ENCODE results near the gene FEZF2.

FEZF2 gene

GRCh38 chr3:62373714-62374333, 474 bp upstream of the FEZF2 start:
- no peak for DNase-seq (ENCODE audit: low read depth in 1 of 2, low spot score in 1 of 2)

GRCh38 chr3:62372621-62373041, 719 bp downstream of the FEZF2 start:
- DNase-seq (ENCODE audit: low read depth in 1 of 2, low spot score in 1 of 2) = no peak

- DNase-seq (ENCODE audit: low read depth in 1 of 2, low spot score in 1 of 2) = no peak
These were observed 1.4 kb downstream of the FEZF2 start for GRCh38 chr3:62371720-62372591.

GRCh38 chr3:62370858-62371719, 2.3 kb downstream of the FEZF2 start:
- DNase-seq (ENCODE audit: low read depth in 1 of 2, low spot score in 1 of 2) = no peak

GRCh38 chr3:62370112-62370857, 3.1 kb downstream of the FEZF2 start:
- DNase-seq (ENCODE audit: low read depth in 1 of 2, low spot score in 1 of 2) = no peak

- no peak for DNase-seq (ENCODE audit: low read depth in 1 of 2, low spot score in 1 of 2)
These were observed 3.9 kb downstream of the FEZF2 start for GRCh38 chr3:62369476-62369743.

- DNase-seq (ENCODE audit: low read depth in 1 of 2, low spot score in 1 of 2) = no peak
These were observed 4.5 kb downstream of the FEZF2 start for GRCh38 chr3:62368705-62369475.

GRCh38 chr3:62368290-62368704, 5.1 kb downstream of the FEZF2 start:
- DNase-seq (ENCODE audit: low read depth in 1 of 2, low spot score in 1 of 2) = no peak

- no peak for DNase-seq (ENCODE audit: low read depth in 1 of 2, low spot score in 1 of 2)
These were observed 5.6 kb downstream of the FEZF2 start for GRCh38 chr3:62367763-62368195.

- no peak for DNase-seq (ENCODE audit: low read depth in 1 of 2, low spot score in 1 of 2)
These were observed 7.2 kb downstream of the FEZF2 start for GRCh38 chr3:62366126-62366484.

- no peak for DNase-seq (ENCODE audit: low read depth in 1 of 2, low spot score in 1 of 2)
These were observed 7.8 kb downstream of the FEZF2 start for GRCh38 chr3:62365391-62366125.

GRCh38 chr3:62364191-62364590, 9.2 kb downstream of the FEZF2 start:
- DNase-seq (ENCODE audit: low read depth in 1 of 2, low spot score in 1 of 2) = no peak

GRCh38 chr3:62363275-62363674, 10.1 kb downstream of the FEZF2 start:
- no peak for DNase-seq (ENCODE audit: low read depth in 1 of 2, low spot score in 1 of 2)

GRCh38 chr3:62361824-62362223, 11.5 kb downstream of the FEZF2 start:
- no peak for DNase-seq (ENCODE audit: low read depth in 1 of 2, low spot score in 1 of 2)

GRCh38 chr3:62361261-62361660, 12.1 kb downstream of the FEZF2 start:
- no peak for DNase-seq (ENCODE audit: low read depth in 1 of 2, low spot score in 1 of 2)

GRCh38 chr3:62359531-62359930, 13.8 kb downstream of the FEZF2 start:
- no peak for DNase-seq (ENCODE audit: low read depth in 1 of 2, low spot score in 1 of 2)

GRCh38 chr3:62356356-62356755, 17.0 kb downstream of the FEZF2 start:
- DNase-seq (ENCODE audit: low read depth in 1 of 2, low spot score in 1 of 2) = no peak

- no peak for DNase-seq (ENCODE audit: low read depth in 1 of 2, low spot score in 1 of 2)
These were observed 17.6 kb downstream of the FEZF2 start for GRCh38 chr3:62355703-62356102.

GRCh38 chr3:62343755-62344154, 29.6 kb downstream of the FEZF2 start:
- DNase-seq (ENCODE audit: low read depth in 1 of 2, low spot score in 1 of 2) = no peak

GRCh38 chr3:62335196-62335595, 38.2 kb downstream of the FEZF2 start:
- no peak for DNase-seq (ENCODE audit: low read depth in 1 of 2, low spot score in 1 of 2)
